Thyroid gland (tissue), 4 donors: Measurements from ENCODE around the gene CACNA1G.

Experiments used
- CTCF ChIP-seq, 6 experiments: fragments of 200-600 bp in 3 of 6; fragments of 450-650 bp in 3 of 6; sonication (generic) in 3 of 6; IDR thresholded peaks; one replicate each; pipeline ENCODE4 v1.5.1; 2016 to 2019; ENCODE audit warnings: antibody characterized with exemption in 6 of 6, mild to moderate bottlenecking in 2 of 6, inconsistent platforms in 1 of 6, moderate library complexity in 1 of 6
- POLR2A ChIP-seq, 2 donors: fragments of 450-650 bp; IDR thresholded peaks; one replicate each; pipeline ENCODE4 v1.6.1; 2017; ENCODE audit warnings: antibody characterized with exemption in 2 of 2, mild to moderate bottlenecking in 2 of 2, moderate library complexity in 1 of 2

GRCh38 chr17:50585891-50586290 is 25.4 kb downstream of the CACNA1G start:
- no peak for TF ChIP-seq CTCF (IDR thresholded peaks at IDR 0.05)
- no peak for TF ChIP-seq POLR2A (IDR thresholded peaks at IDR 0.05)
